Erythroblast (primary cell): ENCODE results near the gene GAST.

ENCODE experiments used
- DNase-seq, 2 experiments: peaks; one replicate each; lab custom pipeline; 2025; lab: John Stamatoyannopoulos, UW
- GATA1 ChIP-seq: IDR thresholded peaks from 2 replicates; pipeline ENCODE4 v1.6.1; 2011; ENCODE audit warnings: low read depth, mild to moderate bottlenecking, control low read depth, low read length, moderate library complexity
- POLR2A ChIP-seq: IDR thresholded peaks from 2 replicates; pipeline ENCODE4 v1.6.1; 2011; ENCODE audit warnings: mild to moderate bottlenecking, low read length

Gene GAST

DNA sequence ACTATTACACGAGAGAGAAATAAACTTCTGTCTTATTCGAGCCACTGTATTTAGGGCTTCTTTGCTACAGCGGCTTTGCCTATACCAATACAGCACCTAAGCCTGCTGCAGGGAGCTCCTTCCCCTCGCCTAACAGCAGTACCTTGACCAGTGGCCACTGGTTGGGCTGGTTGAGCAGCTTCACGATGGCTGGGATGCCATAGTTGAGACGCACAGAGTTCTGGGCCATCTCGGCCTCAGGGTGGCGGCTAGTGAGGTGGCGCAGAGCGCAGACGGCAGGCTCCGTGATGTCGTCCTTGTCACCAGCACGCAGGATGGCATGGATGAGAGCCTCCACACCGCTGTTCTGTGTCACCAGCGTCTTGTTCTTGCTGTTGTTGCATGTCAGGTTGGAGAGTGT lies 50.7 kb downstream of the GAST start:
- TF ChIP-seq POLR2A (no peak), GATA1 (no peak)
- DNase-seq: no peak

DNA sequence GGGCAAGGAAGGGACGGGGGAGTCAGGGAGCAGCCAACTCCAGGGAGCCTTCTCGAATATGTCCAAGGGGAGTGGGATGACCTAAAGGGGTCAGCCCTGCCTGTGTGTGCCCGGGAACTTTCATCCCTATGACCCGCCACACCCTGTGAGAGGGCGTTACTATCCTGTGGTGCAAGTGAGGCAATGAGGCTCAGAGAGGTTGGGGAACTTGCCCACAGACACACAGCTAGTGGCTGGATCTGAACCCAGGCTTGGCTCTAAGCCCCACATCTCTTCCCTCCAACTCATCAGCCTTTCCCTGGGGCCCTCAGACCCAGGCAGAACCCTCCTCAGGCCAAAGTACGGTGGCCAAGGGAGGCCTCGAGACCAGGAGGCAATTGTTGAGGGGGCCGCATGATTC lies 51.2 kb downstream of the GAST start:
- no peak for DNase-seq
- TF ChIP-seq POLR2A: no peak
- no peak for TF ChIP-seq GATA1
